GM08714 (cell line): Measurements from ENCODE around the gene PRSS48.

ENCODE experiments used
- H3K4me3 ChIP-seq: fragments of 200-500 bp; sonication (Bioruptor generic); 2 replicates; pipeline ENCODE4 v1.5.1; 2014; ENCODE audit warnings: mild to moderate bottlenecking, low read length, inconsistent platforms
- ZNF274 ChIP-seq: IDR thresholded peaks from 2 replicates; pipeline ENCODE4 v1.6.1; 2012; ENCODE audit warnings: mild to moderate bottlenecking, low read depth, low read length

The PRSS48 gene

GRCh38 chr4:151292038-151292437 lies 15.1 kb downstream of the PRSS48 start:
- no peak overlapping the region for H3K4me3 ChIP-seq
- TF ChIP-seq ZNF274, result no peak

- no peak overlapping the region for H3K4me3 ChIP-seq
- no peak for TF ChIP-seq ZNF274
Observed at GRCh38 chr4:151294833-151295496, 18.0 kb downstream of the PRSS48 start.

- TF ChIP-seq ZNF274, result no peak
- no peak overlapping the region for H3K4me3 ChIP-seq
Observed at GRCh38 chr4:151296227-151296626, 19.3 kb downstream of the PRSS48 start.

- no peak overlapping the region for H3K4me3 ChIP-seq
- TF ChIP-seq ZNF274, result no peak
Observed at GRCh38 chr4:151297170-151297569, 20.2 kb downstream of the PRSS48 start.

- H3K4me3 ChIP-seq, result no peak overlapping the region
Observed at GRCh38 chr4:151302432-151302831, 25.5 kb downstream of the PRSS48 start.

GRCh38 chr4:151304226-151304625 lies 27.3 kb downstream of the PRSS48 start:
- TF ChIP-seq ZNF274, result no peak
- H3K4me3 ChIP-seq, result no peak overlapping the region

More at GRCh38 chr4:151302432-151302831, 25.5 kb downstream of the PRSS48 start:
- no peak for TF ChIP-seq ZNF274

- no peak overlapping the region for H3K4me3 ChIP-seq
- no peak for TF ChIP-seq ZNF274
Observed at GRCh38 chr4:151304755-151305154, 27.8 kb downstream of the PRSS48 start.

GRCh38 chr4:151310124-151310728 lies 33.3 kb downstream of the PRSS48 start:
- TF ChIP-seq ZNF274, result no peak

GRCh38 chr4:151313306-151314009 lies 36.5 kb downstream of the PRSS48 start:
- TF ChIP-seq ZNF274, result no peak
- H3K4me3 ChIP-seq, result no peak overlapping the region

More at GRCh38 chr4:151310124-151310728, 33.3 kb downstream of the PRSS48 start:
- no peak overlapping the region for H3K4me3 ChIP-seq

GRCh38 chr4:151314010-151314355 lies 37.0 kb downstream of the PRSS48 start:
- TF ChIP-seq ZNF274, result no peak
- H3K4me3 ChIP-seq, result no peak overlapping the region

GRCh38 chr4:151314479-151314878 lies 37.5 kb downstream of the PRSS48 start:
- TF ChIP-seq ZNF274, result no peak
- H3K4me3 ChIP-seq, result no peak overlapping the region

- TF ChIP-seq ZNF274, result no peak
- H3K4me3 ChIP-seq, result no peak overlapping the region
Observed at GRCh38 chr4:151315212-151315886, 38.4 kb downstream of the PRSS48 start.

- no peak for TF ChIP-seq ZNF274
- no peak overlapping the region for H3K4me3 ChIP-seq
Observed at GRCh38 chr4:151316645-151317044, 39.7 kb downstream of the PRSS48 start.

GRCh38 chr4:151318307-151319006 lies 41.5 kb downstream of the PRSS48 start:
- no peak overlapping the region for H3K4me3 ChIP-seq
- TF ChIP-seq ZNF274, result no peak
